Uterus (tissue), 2 donors: Measurements from ENCODE around the gene PANX2.

Experiments
- CTCF ChIP-seq, 4 experiments: fragments of 200-600 bp in 2 of 4; fragments of 450-650 bp in 2 of 4; sonication (generic) in 2 of 4; IDR thresholded peaks; one replicate each; pipeline ENCODE4 v1.5.1; 2016 to 2019; ENCODE audit warnings: antibody characterized with exemption in 4 of 4, mild to moderate bottlenecking in 2 of 4, moderate library complexity in 1 of 4
- POLR2A ChIP-seq, 2 donors: fragments of 450-650 bp; IDR thresholded peaks; one replicate each; pipeline ENCODE4 v1.6.1; 2016; ENCODE audit warnings: antibody characterized with exemption in 2 of 2, mild to moderate bottlenecking in 1 of 2, moderate library complexity in 1 of 2

GRCh38 chr22:50175921-50176849, 5.7 kb downstream of the PANX2 start:
- no peak for TF ChIP-seq CTCF (IDR thresholded peaks at IDR 0.05)
- TF ChIP-seq POLR2A (IDR thresholded peaks at IDR 0.05): no peak
